Measurements from ENCODE around the gene CD300LG.

CD300LG gene

DNA sequence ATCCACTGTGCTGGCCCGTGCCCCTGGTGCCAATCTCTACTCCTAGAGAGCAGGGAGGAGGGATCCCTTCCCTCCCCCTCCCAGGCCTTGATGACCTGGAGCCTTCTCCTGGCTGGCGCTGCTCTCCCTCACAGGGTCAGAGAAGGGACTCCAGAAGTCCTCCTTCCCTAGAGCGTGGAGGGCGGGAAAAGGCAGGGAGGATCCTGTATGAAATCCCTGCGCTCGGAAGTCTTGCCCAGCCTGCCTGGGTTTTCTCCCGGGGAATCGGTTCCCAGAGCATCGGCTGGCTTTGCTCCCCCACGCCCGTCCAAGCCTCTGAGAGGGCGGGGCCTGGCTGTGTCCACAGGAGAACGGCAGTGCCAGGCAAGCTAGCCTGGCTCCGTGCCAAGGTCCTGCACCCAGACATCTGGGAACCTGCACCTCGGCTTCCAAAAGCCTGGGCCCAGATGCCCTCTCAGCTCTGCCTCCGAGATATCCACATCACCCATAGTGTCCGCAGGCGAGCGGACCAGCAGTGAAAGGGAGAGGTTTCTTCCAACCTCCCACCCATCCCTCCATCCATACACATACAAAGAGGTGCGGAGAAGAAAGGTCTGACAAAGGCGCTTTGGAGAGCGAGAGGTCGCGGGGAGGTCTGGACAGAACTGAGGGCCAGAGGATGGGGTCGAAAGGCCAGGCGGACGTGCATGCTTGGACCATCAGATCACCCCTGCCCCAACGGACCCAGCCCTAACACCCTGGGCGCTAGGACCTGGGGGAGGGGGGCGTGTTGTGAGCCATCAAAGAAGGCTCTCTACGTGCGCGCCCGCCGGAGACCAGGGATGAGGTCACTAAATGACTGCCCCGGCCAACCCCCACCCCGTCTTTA is 59.2 kb downstream of the CD300LG start:
- H3K4me1 Mint-ChIP-seq = peaks cover 22% of the 10 kb centered on the region
- CTCF ChIA-PET = interaction anchor here (0.9 to 1.2 kb wide), 2 partner anchors 12 to 90 kb away, joined by 3 read pairs; no protein-coding TSS in a partner anchor
- H3K27me3 Mint-ChIP-seq = peaks cover 88% of the 10 kb centered on the region
- peak overlapping the region; percentile 57 for H3K4me3 Mint-ChIP-seq
- H3K9me3 Mint-ChIP-seq = no peaks in the 10 kb centered on the region
- no peaks in the 10 kb centered on the region for H3K36me3 Mint-ChIP-seq
- DNase-seq = peak; percentile 51
- no peak overlapping the region for H3K27ac Mint-ChIP-seq

- Mint-ChIP-seq H3K9me3 (no peaks in the 10 kb centered on the region), H3K27me3 (peaks cover 80% of the 10 kb centered on the region), H3K4me3 (peak overlapping the region; percentile 57), H3K27ac (no peak overlapping the region), H3K4me1 (peaks cover 21% of the 10 kb centered on the region), H3K36me3 (no peaks in the 10 kb centered on the region)
- CTCF ChIA-PET = interaction anchor here (0.9 to 1.2 kb wide), 2 partner anchors 11 to 89 kb away, joined by 3 read pairs; no protein-coding TSS in a partner anchor
- peak; percentile 32 for DNase-seq
These were observed 60.0 kb downstream of the CD300LG start for GRCh38 chr17:43906951-43907424.

GRCh38 chr17:43907425-43907981 is 60.5 kb downstream of the CD300LG start, which contains the start of gene MPP2:
TSS of gene MPP2 (minus strand) at chr17:43907536. CDS start at chr17:43904460, 3,076 bp downstream.
- CTCF ChIA-PET = interaction anchor here (1.2 to 4.0 kb wide), 2 partner anchors 28 to 88 kb away, joined by 3 to 24 read pairs; no protein-coding TSS in a partner anchor
- Mint-ChIP-seq H3K27ac (no peak within 1 kb of the TSS), H3K4me1 (peaks cover 21% of the 10 kb centered on the region), H3K27me3 (peaks cover 75% of the 10 kb centered on the region), H3K4me3 (peak within 1 kb of the TSS; percentile 57), H3K9me3 (no peaks in the 10 kb centered on the region), H3K36me3 (no peaks in the 10 kb centered on the region)
- DNase-seq = peak; percentile 70

DNA sequence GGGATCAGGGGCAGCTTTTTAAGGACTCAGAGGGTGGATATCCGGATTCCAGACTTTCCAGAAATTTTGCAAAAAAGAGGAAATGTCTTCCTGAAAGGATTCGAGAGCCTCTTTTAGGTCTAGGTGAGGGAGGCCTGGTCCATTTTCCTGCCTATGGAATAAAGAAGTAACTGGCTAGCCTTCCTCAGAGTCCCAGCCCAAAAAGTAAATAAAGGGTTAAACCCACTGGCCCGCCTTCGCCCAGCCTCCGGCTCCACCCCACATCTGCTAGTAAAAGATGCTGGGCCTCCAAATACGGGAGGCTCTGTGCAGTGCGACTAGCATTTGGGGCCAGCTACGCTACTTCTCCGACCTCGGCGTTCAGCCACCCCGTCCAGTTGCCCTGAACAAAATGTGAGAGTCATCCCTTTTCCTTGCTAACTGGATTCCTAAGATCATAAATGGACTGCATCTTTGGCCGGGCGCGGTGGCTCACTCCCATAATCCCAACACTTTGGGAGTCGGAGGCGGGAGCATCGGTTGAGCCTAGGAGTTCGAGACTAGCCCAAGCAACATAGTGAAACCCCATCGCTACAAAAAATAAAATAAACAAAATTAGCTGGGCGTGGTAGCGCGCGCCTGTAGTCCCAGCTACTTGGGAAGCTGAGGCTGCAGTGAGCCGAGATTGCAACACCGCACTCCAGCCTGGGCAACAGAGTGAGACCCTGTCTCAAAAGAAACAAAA is 61.2 kb downstream of the CD300LG start:
- H3K27ac Mint-ChIP-seq = no peak overlapping the region
- no peaks in the 10 kb centered on the region for H3K36me3 Mint-ChIP-seq
- peaks cover 71% of the 10 kb centered on the region for H3K27me3 Mint-ChIP-seq
- H3K9me3 Mint-ChIP-seq = no peaks in the 10 kb centered on the region
- H3K4me3 Mint-ChIP-seq = peak overlapping the region; percentile 5
- DNase-seq = peak; percentile 66
- CTCF ChIA-PET = interaction anchor here (0.7 to 4.4 kb wide), 7 partner anchors 10 to 95 kb away, joined by 3 to 30 read pairs (median 4); no protein-coding TSS in a partner anchor
- peaks cover 21% of the 10 kb centered on the region for H3K4me1 Mint-ChIP-seq

DNA sequence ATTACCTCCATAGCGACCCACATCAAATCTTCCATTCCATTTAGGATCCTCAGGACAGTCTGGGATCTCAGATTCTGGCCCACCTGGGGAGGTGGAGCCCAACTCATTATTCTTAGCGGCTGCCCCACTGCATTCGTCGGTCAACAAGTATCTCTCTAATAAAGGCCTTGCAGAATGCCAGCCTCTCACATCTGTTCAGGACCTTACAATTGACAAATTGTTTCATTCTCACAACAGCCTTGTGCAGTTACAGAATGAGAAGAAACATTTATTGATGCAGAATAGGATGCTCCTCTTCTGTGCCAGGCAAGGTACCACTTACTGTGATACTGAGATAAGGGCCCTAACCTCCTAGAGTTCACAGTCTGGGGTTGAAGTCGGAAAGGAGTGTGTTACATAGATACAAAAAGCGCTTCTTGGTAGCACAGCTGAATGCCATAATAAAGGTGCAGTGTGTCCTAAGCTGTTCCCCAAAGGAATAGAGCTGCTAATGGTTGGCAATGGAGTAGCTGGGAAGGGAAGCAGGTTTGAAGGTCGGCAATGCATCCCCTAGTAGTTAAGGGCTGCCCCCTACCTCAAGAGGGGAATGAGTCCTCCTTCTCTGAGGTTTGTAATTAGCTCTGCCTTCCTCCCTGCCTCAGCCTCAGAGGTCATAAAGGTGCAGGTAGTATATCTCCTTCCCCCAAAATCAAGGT is 62.7 kb downstream of the CD300LG start:
- Mint-ChIP-seq H3K9me3 (no peaks in the 10 kb centered on the region), H3K27ac (no peak overlapping the region), H3K4me3 (no peak overlapping the region), H3K36me3 (no peaks in the 10 kb centered on the region), H3K27me3 (peaks cover 60% of the 10 kb centered on the region), H3K4me1 (peaks cover 21% of the 10 kb centered on the region)
- CTCF ChIA-PET = interaction anchor here (0.7 to 4.4 kb wide), 13 partner anchors 9 to 206 kb away, joined by 3 to 30 read pairs (median 4); no protein-coding TSS in a partner anchor
- no peak for DNase-seq

DNA sequence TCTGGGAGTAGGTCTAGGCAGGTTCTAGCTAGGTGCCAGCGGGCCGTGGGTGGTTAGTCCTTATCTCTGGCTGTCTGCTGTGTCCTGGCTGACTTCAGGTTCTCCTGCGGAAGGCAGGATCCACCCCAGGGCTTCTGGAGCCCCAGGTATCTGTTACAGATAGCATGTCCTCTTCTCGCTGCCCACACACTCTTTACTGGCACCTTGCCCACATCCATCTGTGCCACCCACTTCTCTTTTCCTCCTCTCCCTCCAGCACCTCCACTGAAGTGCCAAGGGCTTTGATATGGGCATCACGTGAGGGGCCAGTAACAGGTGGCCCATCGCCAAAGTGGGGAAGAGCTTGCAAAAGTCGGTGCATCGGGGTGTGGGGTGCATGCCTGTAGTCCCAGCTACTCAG is 64.9 kb downstream of the CD300LG start:
- no peak overlapping the region for H3K4me3 Mint-ChIP-seq
- peaks cover 38% of the 10 kb centered on the region for H3K27me3 Mint-ChIP-seq
- no peaks in the 10 kb centered on the region for H3K9me3 Mint-ChIP-seq
- H3K36me3 Mint-ChIP-seq = no peaks in the 10 kb centered on the region
- no peak for DNase-seq
- CTCF ChIA-PET = interaction anchor here (1.1 to 4.4 kb wide), 2 partner anchors 13 to 32 kb away, joined by 3 to 30 read pairs; no protein-coding TSS in a partner anchor
- no peak overlapping the region for H3K27ac Mint-ChIP-seq
- peaks cover 18% of the 10 kb centered on the region for H3K4me1 Mint-ChIP-seq

- H3K4me1 Mint-ChIP-seq = peaks cover 20% of the 10 kb centered on the region
- CTCF ChIA-PET = interaction anchor here (4.4 kb wide), 1 partner anchor 12 kb away, joined by 30 read pairs; no protein-coding TSS in a partner anchor
- peaks cover 34% of the 10 kb centered on the region for H3K27me3 Mint-ChIP-seq
- no peak overlapping the region for H3K27ac Mint-ChIP-seq
- no peaks in the 10 kb centered on the region for H3K36me3 Mint-ChIP-seq
- DNase-seq = no peak
- H3K9me3 Mint-ChIP-seq = no peaks in the 10 kb centered on the region
- H3K4me3 Mint-ChIP-seq = no peak overlapping the region
These were observed 65.8 kb downstream of the CD300LG start for GRCh38 chr17:43912635-43913304.

Data from activated naive CD4-positive, alpha-beta T cell treated with anti-CD3 and anti-CD28 coated beads, Interleukin-2, amount 10 ng/mL, durations not matched to agents 7 days and 5 days (primary cell).